GM21737 (cell line): Measurements from ENCODE around the gene MED8.
"Not testable (repeated sequence)": the region's sequence is repeated elsewhere in the genome, so short reads cannot be mapped to it uniquely, and the experiment has no call there.

ENCODE experiments used
- ATAC-seq: cut with Tn5 transposase; IDR thresholded peaks from one replicate; pipeline ENCODE4 v1.9.1; 2021; ENCODE audit warnings: mild to moderate bottlenecking, moderate library complexity; ENCODE audit not compliant: unreplicated experiment

Gene MED8

GRCh38 chr1:43421976-43422750 lies 32.6 kb upstream of the MED8 start:
- no peak for ATAC-seq

DNA sequence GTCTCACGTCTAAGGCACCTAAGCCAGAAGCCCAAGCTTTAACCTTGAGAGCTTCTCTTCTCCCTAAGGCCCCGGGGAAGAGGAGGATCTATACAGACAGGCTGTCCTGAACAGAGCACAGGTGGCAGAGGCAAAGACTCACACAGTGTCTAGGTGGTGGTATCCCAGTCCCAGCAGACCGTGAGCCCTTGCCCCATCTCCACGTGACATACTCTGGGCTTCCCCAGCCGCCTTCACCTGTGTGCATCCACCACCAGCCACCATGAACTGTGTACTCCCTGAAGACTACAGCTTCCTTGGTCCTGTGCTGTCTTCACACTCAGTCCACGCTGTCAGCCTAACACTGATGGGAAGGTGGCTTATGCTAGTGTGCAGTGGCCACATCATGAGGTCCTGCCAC lies 31.8 kb upstream of the MED8 start:
- ATAC-seq = no peak

GRCh38 chr1:43420874-43421273 lies 31.3 kb upstream of the MED8 start:
- no peak for ATAC-seq

- ATAC-seq = no peak
Measured at GRCh38 chr1:43419627-43420425, 30.2 kb upstream of the MED8 start.

GRCh38 chr1:43418858-43419257 lies 29.3 kb upstream of the MED8 start:
- no peak for ATAC-seq

DNA sequence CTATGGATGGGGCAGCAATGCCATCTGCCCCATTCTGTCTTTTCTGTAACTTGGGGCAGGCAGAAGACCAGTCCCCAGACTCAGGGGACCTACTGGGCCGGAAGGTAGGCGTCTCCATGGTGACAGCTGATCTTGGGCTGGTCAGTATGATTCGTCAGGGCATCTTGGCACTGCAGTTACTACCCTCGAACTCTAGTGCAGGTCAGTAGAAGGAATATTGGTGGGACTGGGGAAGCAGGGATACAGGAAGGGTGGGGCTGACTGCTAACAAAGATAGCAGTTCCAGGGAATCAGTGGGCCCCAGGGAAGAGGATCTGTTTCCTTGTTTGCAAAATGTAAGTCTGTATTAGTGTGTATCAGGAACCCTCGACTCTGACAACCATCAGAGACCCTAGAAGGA lies 26.3 kb upstream of the MED8 start:
- no peak for ATAC-seq

DNA sequence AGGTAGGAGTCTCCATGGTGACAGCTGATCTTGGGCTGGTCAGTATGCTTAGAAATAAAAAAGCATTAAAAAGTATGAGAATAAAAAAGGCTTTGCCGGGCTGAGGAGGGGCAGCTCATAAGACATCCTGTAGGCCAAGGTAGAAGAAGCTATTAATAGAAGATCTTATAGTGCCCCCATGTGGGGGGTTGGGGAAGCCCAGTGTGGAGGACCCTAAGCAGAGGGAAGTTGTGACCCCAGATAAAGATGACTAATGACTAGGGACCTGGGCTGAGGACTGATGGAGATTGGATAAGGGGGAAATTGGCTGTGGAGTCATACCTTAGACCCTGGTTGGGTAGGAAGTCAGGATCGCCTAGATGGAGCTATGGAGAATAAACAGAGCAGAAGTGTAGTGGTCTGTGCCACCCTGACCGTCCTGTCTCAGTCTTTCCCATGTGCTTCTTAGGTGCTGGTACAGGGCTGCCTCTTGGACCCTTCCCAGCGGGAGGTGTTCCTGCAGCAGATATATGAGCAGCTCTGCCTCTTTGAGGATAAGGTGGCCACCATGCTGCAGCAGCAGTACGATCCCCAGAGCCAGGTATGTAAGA lies 25.1 kb upstream of the MED8 start:
- no peak for ATAC-seq

DNA sequence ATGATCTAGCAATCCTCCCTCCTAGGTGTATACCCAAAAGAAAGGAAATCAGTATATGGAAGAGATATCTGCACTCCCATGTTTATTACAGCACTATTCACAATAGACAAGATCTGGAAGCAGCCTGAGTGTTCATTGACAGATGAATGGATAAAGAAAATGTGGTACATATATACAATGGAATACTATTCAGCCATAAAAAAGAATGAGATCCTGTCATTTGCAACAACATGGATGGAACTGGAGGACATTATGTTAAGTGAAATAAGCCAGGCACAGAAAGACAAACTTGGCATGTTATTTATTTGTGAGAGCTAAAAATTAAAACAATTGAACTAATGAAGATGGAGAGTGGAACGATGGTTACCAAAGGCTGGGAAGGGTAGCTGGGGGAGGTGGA lies 23.8 kb upstream of the MED8 start:
- not testable (repeated sequence) for ATAC-seq

DNA sequence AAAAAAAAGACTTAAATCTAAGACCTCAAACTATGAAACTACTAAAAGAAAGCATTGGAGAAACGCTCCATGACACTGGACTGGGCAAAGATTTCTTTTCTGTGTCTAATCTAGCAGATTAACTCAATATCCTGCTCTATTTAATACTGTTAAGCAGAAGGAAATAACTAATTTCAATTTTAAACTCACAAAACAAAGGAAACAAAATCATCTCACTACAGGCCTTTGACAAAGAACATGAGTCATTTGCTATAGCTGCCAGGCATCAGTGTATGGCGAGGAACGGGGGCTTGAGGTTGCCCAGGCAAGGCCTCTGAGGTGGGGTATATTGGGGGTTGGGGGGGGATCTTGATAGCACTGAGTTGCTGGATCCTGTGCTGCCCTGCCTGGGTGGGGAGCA lies 21.0 kb upstream of the MED8 start:
- ATAC-seq = no peak

DNA sequence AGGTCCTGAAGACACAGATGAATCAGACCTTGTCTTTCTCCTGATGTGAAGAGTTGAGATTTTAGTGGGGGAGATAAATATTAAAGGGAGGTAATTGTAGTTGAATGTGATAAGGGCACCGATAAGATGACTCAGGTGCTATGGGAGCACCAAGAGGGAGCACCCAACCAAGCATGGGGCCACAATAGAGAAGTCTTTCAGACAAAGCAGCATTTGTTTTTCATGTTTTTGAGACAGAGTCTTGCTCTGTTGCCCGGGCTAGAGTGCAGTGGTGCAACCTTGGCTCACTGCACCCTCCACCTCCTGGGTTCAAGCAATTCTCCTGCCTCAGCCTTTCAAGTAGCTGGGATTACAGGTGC lies 16.3 kb upstream of the MED8 start:
- ATAC-seq = no peak

GRCh38 chr1:43405219-43405875 lies 15.7 kb upstream of the MED8 start:
- no peak for ATAC-seq

DNA sequence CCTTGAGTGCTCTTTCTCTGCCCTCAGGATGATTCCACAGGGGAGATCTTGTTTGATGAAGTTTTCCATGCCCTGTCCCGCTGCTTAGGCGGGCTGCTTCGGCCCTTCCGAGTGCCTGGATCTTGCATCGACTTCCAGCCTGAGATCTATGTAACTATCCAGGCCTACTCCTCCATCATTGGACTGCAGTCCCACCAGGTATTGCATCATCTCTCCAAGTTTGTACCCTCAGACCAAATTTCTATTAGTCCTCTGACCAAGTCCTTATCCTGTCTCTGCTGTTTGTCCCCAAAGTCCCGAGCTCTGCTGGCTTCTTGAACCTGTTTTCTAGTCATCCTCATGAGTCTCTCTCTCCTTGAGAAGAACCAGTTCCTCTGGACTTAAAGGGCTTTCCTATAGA lies 14.8 kb upstream of the MED8 start:
- ATAC-seq = no peak

DNA sequence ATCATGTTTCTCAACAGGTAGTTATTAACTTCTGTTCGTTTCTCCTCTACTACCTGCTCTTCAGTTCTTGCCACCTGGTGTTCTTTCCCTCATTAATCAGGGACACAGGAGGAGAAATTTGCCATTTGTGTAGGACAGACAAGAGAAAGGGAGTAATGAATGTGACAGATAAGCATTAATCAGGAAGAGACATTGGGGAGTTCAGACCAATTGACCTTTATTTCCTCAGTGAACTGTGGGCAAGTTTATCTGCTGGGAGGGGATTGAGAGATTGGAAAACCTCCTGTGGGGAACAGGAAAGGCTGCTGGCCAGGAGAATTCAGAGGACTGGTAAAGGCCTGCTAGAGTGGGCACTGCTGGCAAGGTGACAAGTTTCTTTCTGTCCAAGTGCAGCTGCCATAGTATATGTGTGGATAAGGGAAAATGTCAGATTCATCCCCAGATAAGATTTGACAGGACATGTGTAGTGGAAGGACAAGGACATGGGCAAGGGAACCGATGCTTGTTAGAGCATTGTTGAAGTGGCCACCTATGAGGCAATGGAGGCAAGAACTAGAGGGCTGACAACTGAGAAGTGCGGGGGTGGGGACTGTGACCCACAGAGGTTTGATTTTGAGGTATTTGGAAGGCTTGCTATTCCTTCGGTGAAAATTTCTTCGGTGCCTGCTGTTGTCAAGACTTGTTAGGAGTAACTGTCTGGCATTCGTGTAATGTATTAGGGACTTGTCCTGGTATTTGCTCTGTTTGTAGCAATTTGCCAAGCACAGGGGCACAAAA lies 12.7 kb upstream of the MED8 start:
- no peak for ATAC-seq

GRCh38 chr1:43400441-43400840 lies 10.8 kb upstream of the MED8 start:
- ATAC-seq = not testable (repeated sequence)

GRCh38 chr1:43398227-43398626 lies 8.6 kb upstream of the MED8 start:
- no peak for ATAC-seq

DNA sequence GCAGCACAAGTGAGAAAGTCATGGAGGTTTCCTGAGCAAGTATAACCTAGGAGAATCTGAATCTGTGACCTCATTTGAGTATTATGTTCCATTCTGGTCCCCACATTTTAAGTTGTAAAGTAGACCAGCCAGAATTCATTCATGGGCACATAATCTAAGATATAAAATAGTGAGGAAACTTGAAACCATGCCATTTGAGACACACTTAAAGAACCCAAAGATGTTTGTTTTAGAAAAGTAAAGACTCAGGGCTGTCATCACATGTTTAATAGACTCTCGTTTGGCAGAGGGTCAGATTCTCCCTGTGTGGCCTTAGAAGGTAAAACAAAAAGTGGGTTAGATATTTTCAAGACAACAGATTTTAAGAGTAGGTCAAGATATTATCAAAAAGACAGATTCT lies 6.5 kb upstream of the MED8 start:
- no peak for ATAC-seq

GRCh38 chr1:43395523-43395922 lies 5.9 kb upstream of the MED8 start:
- no peak for ATAC-seq

GRCh38 chr1:43392702-43393101 lies 3.1 kb upstream of the MED8 start:
- no peak for ATAC-seq

DNA sequence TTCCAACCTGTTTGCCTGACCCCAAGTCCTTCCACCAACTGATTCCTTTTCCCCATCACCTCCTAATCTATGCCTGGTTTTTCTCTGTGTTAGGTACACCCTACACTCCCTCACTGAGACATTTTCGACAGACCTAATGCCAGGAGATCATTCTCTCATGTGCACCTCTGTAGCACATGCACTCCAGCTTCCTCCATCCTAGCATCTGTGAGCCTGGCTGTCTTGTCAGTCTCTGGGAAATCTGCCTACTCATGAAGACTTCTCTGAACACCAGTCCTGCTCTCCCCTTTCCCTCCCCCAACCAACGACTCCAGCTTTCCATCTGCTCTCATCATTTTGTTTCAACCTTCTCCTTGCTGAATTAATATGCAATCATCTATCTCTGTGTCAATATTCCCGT lies 987 bp downstream of the MED8 start:
- no peak for ATAC-seq

DNA sequence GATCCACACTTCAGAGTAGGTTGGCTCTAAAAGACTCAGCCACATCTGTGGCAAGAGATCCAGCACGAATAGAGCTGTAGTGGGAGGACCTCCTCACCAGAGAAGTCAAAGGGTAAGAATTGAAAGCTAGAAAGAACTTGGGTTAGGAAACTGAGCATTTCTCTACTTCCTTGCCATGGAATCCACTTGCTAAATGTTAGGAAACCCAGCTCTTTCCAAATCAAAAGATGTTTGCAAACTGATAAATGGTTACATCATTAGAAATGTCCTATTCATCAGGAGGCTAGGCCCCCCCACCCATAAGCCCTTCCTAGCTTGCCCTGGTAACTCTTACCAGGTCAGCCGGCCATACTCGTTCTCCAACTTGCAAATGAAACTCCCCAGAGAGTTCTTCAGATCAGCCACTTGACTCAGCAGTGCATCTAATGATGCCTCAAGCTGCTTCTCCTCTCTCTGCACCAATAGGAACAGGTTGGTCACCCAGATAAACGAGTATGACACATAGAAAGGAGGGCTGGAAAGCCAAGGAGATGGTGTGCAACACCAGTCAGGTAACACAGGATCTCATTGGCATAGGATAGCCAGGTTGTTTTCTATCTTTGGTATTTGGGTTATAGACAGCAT lies 1.5 kb downstream of the MED8 start:
- no peak for ATAC-seq
